BE2C (cell line): ENCODE measurements around the gene NOTCH3.

Experiments used
- DNase-seq: peaks from one replicate; pipeline ENCODE4 v3.0.0-alpha.2; 2020
- H3K27me3 ChIP-seq: fragments of 250-450 bp; sonication (Bioruptor Pico); 2 replicates; pipeline ENCODE4 v1.5.1; 2020; ENCODE audit warnings: mild to moderate bottlenecking
- H3K36me3 ChIP-seq: fragments of 250-450 bp; sonication (Bioruptor Pico); 2 replicates; pipeline ENCODE4 v1.5.1; 2020; ENCODE audit warnings: mild to moderate bottlenecking
- H3K4me1 ChIP-seq: fragments of 250-450 bp; sonication (Bioruptor Pico); 2 replicates; pipeline ENCODE4 v1.5.1; 2020
- H3K4me3 ChIP-seq: 2 replicates; pipeline ENCODE4 v1.5.1; 2011; ENCODE audit warnings: low read depth, low read length
- H3K9me3 ChIP-seq: fragments of 250-450 bp; sonication (Bioruptor Pico); 2 replicates; pipeline ENCODE4 v1.5.1; 2020
- CTCF ChIP-seq: IDR thresholded peaks from 2 replicates; pipeline ENCODE4 v1.5.1; 2012; ENCODE audit warnings: mild to moderate bottlenecking, low read depth, low read length

Gene NOTCH3

GRCh38 chr19:15178629-15179308 is 22.0 kb downstream of the NOTCH3 start:
- no peak for TF ChIP-seq CTCF

GRCh38 chr19:15177269-15178116 is 23.3 kb downstream of the NOTCH3 start:
- peaks cover 6% of the 10 kb centered on the region; the same call in 1 of the 2 replicates for H3K27me3 ChIP-seq
- H3K4me3 ChIP-seq: peak overlapping the region; percentile 45
- DNase-seq: peak; percentile 90
- TF ChIP-seq CTCF: peak; percentile 75
- H3K36me3 ChIP-seq: no peaks in the 10 kb centered on the region
- no peaks in the 10 kb centered on the region for H3K4me1 ChIP-seq
- H3K9me3 ChIP-seq: no peaks in the 10 kb centered on the region

More at GRCh38 chr19:15178629-15179308, 22.0 kb downstream of the NOTCH3 start:
- H3K9me3 ChIP-seq: no peaks in the 10 kb centered on the region
- H3K4me3 ChIP-seq: no peak overlapping the region
- H3K4me1 ChIP-seq: no peaks in the 10 kb centered on the region
- no peak for DNase-seq
- H3K27me3 ChIP-seq: peaks cover 6% of the 10 kb centered on the region; the same call in 1 of the 2 replicates
- no peaks in the 10 kb centered on the region for H3K36me3 ChIP-seq

- H3K4me1 ChIP-seq: no peaks in the 10 kb centered on the region
- peaks cover 6% of the 10 kb centered on the region; the same call in 1 of the 2 replicates for H3K27me3 ChIP-seq
- no peaks in the 10 kb centered on the region for H3K9me3 ChIP-seq
- no peaks in the 10 kb centered on the region for H3K36me3 ChIP-seq
- no peak for TF ChIP-seq CTCF
- DNase-seq: no peak
- no peak overlapping the region for H3K4me3 ChIP-seq
Observed at GRCh38 chr19:15175609-15176008, 25.2 kb downstream of the NOTCH3 start.

GRCh38 chr19:15173746-15174404 is 26.9 kb downstream of the NOTCH3 start:
- Histone ChIP-seq H3K4me3 (no peak overlapping the region), H3K36me3 (no peaks in the 10 kb centered on the region), H3K9me3 (no peaks in the 10 kb centered on the region), H3K4me1 (no peaks in the 10 kb centered on the region), H3K27me3 (peaks cover 6% of the 10 kb centered on the region; the same call in 1 of the 2 replicates)
- no peak for DNase-seq
- TF ChIP-seq CTCF: peak; percentile 43

GRCh38 chr19:15170345-15170744 is 30.4 kb downstream of the NOTCH3 start:
- Histone ChIP-seq H3K9me3 (no peaks in the 10 kb centered on the region; the same call in none of the 2 replicates), H3K4me1 (no peaks in the 10 kb centered on the region), H3K36me3 (no peaks in the 10 kb centered on the region), H3K27me3 (no peaks in the 10 kb centered on the region), H3K4me3 (no peak overlapping the region)
- TF ChIP-seq CTCF: no peak
- no peak for DNase-seq
